ENCODE results near the gene EMSY.
"Not testable (repeated sequence)": the region's sequence is repeated elsewhere in the genome, so short reads cannot be mapped to it uniquely, and the experiment has no call there.

The EMSY gene

GRCh38 chr11:76568139-76568538 lies 123.3 kb downstream of the EMSY start:
- DNase-seq (ENCODE audit: low spot score): no peak

DNA sequence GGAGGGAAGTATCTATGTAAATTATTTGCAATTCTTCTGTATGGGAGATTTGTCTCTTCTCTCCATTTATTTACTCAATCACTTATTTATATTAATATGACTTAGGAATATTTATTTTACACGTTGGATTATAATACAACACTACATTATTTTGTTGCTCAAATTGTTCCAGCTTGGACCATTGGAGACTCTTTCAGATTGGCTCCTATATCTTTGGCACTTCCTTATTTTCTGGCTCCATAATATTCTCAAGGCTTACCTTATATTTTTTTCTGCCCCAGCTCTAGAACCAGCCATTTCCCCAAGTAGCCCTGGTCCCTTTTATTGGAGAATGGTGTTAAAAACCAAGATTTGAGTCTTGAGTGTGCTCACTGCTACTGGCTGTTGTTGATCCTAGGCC lies 123.8 kb downstream of the EMSY start:
- DNase-seq (ENCODE audit: low spot score): no peak

- not testable (repeated sequence) for DNase-seq (ENCODE audit: low spot score)
Measured at GRCh38 chr11:76572181-76572875, 127.5 kb downstream of the EMSY start.

DNA sequence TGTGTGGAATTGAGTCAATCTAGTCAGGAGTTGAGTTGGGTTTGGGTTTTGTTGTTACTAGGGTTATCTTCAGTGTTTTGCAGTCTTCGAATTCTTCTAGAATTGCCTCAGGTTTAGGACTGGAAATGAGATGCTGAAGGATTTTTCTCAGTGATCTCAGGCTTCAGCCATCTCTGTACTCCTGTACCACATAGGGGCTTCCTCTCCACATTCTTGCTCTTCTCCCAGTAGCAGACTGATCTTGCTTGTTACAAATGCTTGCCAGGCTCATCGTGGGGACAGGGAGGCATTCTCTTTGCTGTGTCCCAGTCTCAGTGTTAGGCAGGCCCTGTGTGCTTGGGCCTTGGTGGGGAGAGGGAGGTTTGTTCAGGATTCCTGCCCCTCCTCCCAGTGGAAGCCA lies 129.6 kb downstream of the EMSY start:
- no peak for DNase-seq (ENCODE audit: low spot score)

GRCh38 chr11:76574879-76575278 lies 130.1 kb downstream of the EMSY start:
- no peak for DNase-seq (ENCODE audit: low spot score)

DNA sequence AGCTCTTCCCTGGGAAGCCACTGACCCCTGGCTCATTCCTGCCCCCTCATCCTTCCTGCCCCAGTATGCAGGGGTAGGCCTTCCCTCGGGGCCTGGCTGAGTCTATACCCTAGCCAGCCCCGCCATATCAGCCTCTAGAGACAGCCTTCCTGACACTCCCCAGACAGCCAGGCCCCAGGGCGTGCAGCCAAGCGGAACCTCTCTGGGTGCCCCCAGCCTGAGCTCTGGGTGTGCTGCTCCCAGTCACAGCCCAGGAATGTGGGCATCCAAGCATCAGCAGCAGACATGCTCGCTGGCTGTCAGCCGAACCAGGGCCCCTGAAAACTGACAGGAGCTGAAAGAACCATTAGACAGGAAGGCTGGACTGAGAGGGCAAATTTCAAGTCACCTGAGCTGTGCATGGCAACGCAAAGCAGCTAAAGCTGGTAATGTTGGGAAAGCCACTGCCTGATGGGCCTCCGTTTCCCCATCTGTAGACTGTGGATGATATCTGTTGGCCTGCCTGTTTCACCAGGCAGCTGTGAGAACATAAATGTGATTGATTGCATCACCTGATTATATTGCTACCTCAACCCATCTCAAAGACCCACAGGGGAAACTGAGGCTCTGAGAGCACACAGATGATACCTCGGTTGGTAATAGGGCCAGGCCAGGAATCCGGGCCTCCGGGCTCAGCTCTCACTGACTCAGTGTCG lies 132.6 kb downstream of the EMSY start:
- no peak for DNase-seq (ENCODE audit: low spot score)

DNA sequence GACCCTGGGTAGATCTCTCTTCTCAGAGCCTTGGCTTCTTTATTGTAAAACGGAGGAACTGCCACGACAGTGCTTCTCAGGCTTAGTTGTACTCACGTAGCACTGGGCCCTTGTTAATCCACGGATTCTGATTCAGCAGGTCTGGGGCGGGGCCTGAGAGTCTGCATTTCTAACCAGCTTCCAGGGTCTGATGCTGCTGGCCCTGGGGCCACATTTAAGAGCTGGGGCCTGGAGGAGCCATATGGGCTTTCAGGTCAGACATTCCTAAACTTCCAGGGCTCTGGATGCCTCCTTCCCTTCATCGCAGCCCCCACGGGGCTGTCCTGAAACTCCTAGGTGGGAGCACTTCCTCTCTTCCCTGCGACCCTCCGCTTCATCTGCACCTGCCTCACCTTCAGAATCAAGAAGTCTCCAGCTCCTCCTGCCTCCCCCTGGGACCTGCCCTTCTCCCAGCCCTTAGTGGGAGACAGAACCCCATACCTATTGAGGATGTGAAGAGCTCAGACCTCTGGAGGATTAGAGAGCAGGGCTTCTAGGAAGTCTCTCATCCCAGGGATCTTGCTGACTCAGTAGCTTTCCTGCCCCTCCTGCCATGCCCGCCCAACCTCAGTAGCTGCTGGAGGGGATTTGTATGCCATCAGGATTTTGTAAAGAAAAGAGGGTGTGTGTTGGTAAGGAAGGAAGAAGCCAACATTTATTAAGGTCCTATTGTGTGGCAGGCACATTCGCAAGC lies 133.3 kb downstream of the EMSY start:
- no peak for DNase-seq (ENCODE audit: low spot score)

DNA sequence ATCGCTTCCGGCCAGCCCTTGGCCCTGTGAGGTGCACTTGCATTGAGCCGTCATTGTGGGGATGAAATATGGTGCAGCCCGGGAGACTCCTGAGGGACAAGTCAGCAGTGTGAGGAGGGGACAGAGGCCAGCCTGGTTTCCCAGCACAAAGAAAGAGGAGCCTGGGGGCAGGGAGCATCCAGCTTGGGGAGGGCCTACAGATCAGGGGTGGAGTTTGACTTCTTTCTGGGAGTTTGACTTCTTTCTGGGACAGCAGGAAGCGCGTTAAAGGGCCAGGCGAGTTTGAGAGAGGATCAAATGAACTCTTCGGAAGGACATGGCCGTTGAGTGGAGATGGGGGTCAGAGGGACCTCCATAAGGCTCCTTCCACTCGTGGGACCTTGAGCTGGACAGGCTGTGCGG lies 133.8 kb downstream of the EMSY start:
- DNase-seq (ENCODE audit: low spot score): no peak

DNA sequence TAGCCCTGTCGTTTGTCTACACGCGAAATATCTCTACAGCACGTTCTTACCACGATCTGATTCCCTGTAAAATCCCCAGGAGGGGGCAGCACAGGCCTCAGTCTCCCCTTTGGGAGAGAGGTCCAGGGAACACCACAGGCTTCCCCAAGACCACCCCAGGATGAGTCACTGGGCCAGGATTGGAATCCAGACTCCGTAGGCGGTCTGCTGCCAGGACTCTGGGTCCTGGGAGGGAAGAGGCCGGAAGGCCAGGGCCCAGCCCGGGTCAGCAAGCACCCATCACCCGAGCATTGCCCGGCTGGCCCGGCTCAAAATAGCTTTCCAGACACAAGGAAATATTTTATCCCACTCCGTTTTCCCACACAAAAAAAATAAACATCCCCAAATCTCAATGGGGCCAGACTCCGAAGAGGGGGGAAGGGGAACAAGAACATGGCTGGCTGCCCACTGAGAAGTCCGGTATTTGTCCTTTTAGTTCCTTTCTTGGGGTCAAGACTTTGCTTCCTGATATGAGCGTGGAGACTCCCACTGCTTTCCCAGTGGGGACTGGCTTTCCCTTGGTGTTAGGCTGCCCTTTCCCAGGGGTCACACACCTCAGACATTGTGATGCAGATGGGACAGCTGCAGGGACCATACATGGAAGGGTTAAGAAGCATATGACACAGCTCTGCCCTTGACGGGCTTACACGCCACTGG lies 134.4 kb downstream of the EMSY start:
- no peak for DNase-seq (ENCODE audit: low spot score)

DNA sequence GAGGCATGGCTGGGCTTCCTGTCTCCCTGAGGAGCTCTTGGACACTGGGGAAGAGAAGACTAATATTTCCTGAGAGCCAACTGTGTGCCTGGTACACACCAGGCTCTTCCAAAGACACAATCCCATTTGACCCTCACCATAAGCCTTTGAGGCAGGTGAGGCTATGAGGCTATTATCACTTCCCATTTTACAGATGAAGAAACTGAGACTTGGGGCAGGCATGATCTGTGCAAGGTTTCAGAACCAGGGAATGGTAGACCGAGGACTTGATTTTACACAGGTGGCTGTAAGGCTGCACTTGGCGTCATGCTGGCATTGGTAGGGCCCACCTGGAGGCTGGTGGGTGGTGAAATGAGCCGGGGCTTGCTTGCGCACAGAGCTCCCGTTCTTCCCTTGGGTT lies 134.9 kb downstream of the EMSY start:
- DNase-seq (ENCODE audit: low spot score): no peak

GRCh38 chr11:76582471-76582870 lies 137.7 kb downstream of the EMSY start:
- not testable (repeated sequence) for DNase-seq (ENCODE audit: low spot score)

DNA sequence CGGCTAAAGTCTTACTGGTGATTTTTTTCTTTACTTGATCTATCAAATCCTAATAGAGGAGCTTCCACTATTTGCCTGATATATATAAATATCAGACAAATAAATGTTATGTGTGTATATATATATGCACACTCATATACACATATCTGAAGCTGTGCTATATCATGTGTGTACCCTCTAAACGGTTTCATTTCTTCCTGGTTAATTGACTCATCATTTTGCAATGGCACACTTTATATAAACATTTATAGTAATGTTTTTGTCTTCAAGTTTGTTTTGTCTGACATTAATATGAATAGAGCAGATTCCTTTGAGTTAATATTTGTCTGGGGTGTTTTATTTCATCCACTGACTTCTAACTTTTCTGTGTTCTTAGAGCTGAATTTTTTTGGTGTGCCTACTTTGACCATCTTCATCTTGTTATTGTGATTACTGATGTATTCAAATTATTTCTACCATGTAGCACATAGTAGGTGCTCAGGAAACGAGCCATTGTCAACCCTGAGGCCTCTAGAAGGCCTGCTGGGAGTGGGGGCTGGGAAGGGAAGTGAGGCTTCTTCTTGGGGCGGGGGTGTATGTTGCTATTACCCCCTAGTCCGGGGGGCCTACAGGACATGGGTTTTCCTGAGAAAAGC lies 143.1 kb downstream of the EMSY start:
- no peak for DNase-seq (ENCODE audit: low spot score)

GRCh38 chr11:76588455-76589325 lies 143.9 kb downstream of the EMSY start:
- no peak for DNase-seq (ENCODE audit: low spot score)

- no peak for DNase-seq (ENCODE audit: low spot score)
Measured at GRCh38 chr11:76589477-76589876, 144.7 kb downstream of the EMSY start.

- no peak for DNase-seq (ENCODE audit: low spot score)
Measured at GRCh38 chr11:76589964-76590950, 145.4 kb downstream of the EMSY start.

DNA sequence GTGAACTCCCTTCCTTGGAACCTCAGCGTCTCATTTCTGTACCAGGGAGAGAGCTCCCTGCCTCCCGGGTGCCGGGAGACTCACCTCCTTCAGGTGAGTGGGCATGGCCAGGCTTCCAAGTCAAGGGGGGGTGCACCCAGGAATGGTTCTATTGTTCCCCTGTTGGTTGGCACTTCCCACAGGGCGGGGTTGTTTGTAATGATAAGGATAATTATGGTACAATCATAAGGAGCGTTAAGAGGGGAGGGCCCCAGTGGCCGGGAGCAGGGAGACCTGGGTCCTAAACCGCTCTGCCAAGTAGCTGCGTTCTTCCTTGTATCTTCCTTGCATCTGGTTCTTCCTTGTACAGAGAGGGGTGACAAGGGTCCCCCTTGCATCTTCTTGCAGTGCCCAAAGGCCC lies 146.6 kb downstream of the EMSY start:
- DNase-seq (ENCODE audit: low spot score): no peak

GRCh38 chr11:76592025-76592914 lies 147.5 kb downstream of the EMSY start:
- DNase-seq (ENCODE audit: low spot score): no peak

DNA sequence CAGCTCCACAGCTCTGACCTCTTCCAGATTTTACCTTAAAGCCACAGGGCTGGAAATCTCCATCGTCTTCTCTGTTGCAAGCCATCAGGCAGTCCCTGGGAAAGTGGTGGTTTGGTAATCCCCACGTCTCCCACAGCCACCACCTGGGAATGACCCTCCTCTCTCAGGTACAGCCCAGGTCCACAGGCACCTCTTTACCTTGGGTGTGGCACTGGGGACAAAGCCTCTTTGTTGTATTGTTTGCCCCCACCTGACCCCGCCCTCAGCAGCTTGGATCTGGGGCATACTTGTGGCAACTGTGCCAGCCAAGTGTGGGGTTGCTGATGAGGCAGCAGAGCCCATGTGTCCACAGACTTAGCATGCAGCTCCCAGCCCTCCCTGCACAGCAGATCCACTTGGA lies 148.1 kb downstream of the EMSY start:
- no peak for DNase-seq (ENCODE audit: low spot score)

DNA sequence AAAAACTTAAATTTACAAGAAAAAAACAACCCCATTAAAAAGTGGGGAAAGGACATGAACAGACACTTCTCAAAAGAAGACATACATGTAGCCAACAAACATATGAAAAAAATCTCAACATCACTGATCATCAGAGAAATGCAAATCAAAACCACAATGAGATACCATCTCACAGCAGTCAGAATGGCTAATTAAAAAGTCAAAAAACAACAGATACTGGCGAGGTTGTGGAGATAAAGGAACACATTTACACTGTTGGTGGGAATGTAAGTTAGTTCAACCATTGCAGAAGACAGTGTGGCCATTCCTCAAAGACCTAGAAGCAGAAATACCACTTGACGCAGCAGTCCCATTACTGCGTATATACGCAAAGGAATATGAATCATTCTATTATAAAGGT lies 150.3 kb downstream of the EMSY start:
- not testable (repeated sequence) for DNase-seq (ENCODE audit: low spot score)

Data from RKO (cell line).